Natural killer cell (primary cell): ENCODE data around the gene GART. TPM values are rescaled to one million over a fixed set of nuclear protein-coding genes. Genes with fewer than 3 reads are reported as not detected.
A peak's percentile ranks its signal among the peaks of the same experiment; 100 is the strongest.

ENCODE experiments used
- ATAC-seq, 3 donors: fragments of 150-1000 bp in 2 of 3; fragments of 200-7000 bp in 1 of 3; cut with Tn5 transposase; 1 replicate in 1 of 3; 2 replicates in 2 of 3; pipeline ENCODE4 v1.10.0; 2021; ENCODE audit warnings: mild to moderate bottlenecking in 2 of 3, moderate library complexity in 2 of 3
- DNase-seq, 2 donors: peaks; one replicate each; pipeline versions ENCODE4 v3.0.0 to v3.0.0-alpha.2; 2013 to 2021; ENCODE audit warnings: mixed read lengths in 1 of 2
- H3K27ac ChIP-seq: one replicate; pipeline ENCODE4 v1.5.1; 2013; ENCODE audit warnings: mild to moderate bottlenecking, low read length
- H3K27me3 ChIP-seq: one replicate; pipeline ENCODE4 v1.6.1; 2013; ENCODE audit warnings: low read length; ENCODE audit not compliant: control insufficient read depth, insufficient read depth
- H3K36me3 ChIP-seq: one replicate; pipeline ENCODE4 v1.6.1; 2013; ENCODE audit warnings: low read length; ENCODE audit not compliant: control insufficient read depth, insufficient read depth
- H3K4me1 ChIP-seq: one replicate; pipeline ENCODE4 v1.6.1; 2013; ENCODE audit warnings: low read length; ENCODE audit not compliant: control insufficient read depth, insufficient read depth
- H3K4me3 ChIP-seq: one replicate; pipeline ENCODE4 v1.5.1; 2013; ENCODE audit warnings: low read length
- H3K9me3 ChIP-seq: one replicate; pipeline ENCODE4 v1.6.1; 2013; ENCODE audit warnings: low read length; ENCODE audit not compliant: control insufficient read depth, insufficient read depth
- H3K27ac Mint-ChIP-seq, 2 donors: one replicate each; pipeline ENCODE4 v1.8.0; 2022; ENCODE audit warnings: mild to moderate bottlenecking in 2 of 2, mixed read lengths in 2 of 2, moderate library complexity in 1 of 2
- H3K27me3 Mint-ChIP-seq, 2 donors: one replicate each; pipeline ENCODE4 v1.8.0; 2022; ENCODE audit warnings: low read depth in 2 of 2, mixed read lengths in 2 of 2
- H3K36me3 Mint-ChIP-seq: one replicate; pipeline ENCODE4 v1.8.0; 2022; ENCODE audit warnings: mixed read lengths
- H3K4me1 Mint-ChIP-seq, 2 donors: one replicate each; pipeline ENCODE4 v1.8.0; 2022; ENCODE audit warnings: mixed read lengths in 2 of 2
- H3K4me3 Mint-ChIP-seq: one replicate; pipeline ENCODE4 v1.8.0; 2022; ENCODE audit warnings: mild to moderate bottlenecking, moderate library complexity, mixed read lengths
- H3K9me3 Mint-ChIP-seq, 2 donors: one replicate each; pipeline ENCODE4 v1.8.0; 2022; ENCODE audit warnings: mixed read lengths in 2 of 2
- WGBS: methylation state at CpG from one replicate; pipeline ENCODE4 v1.1.7; 2013; ENCODE audit warnings: missing lambda C conversion rate; ENCODE audit not compliant: insufficient coverage; 5-methylcytosine and 5-hydroxymethylcytosine counted together
- intact Hi-C: fragments of 100-400 bp; cut with micrococcal nuclease; formaldehyde crosslinking; loops from one replicate; pipeline ENCODE4 v1.14.2; 2022
- total RNA-seq, 4 donors: library from RNA; stranded (reverse); fragments of 120-200 nt in 1 of 4; gene quantifications; one replicate each; pipeline versions ENCODE4 v1.2.3 to v1.2.4, GENCODE V29; 2013 to 2022
- TF ChIP-seq, protein P1 (sequence below): fragments of 200-600 bp; IDR thresholded peaks from one replicate; pipeline ENCODE4 v1.8.0; 2022; ENCODE audit warnings: antibody characterized with exemption

GART gene
- total RNA-seq, 3 donors from 2014 or later (not counting 1 experiment from before 2014, with no cell fraction given) = 33.4 to 53.1 (median 34.6) TPM

GRCh38 chr21:33566514-33566913 is 24.6 kb upstream of the GART start:
- no peak overlapping the region for H3K4me3 Mint-ChIP-seq
- H3K9me3 Mint-ChIP-seq = no peaks in the 10 kb centered on the region
- H3K36me3 Mint-ChIP-seq = peaks cover 18% of the 10 kb centered on the region
- Histone ChIP-seq H3K27ac (no peak overlapping the region), H3K36me3 (peaks cover 78% of the 10 kb centered on the region), H3K9me3 (no peaks in the 10 kb centered on the region), H3K4me1 (no peaks in the 10 kb centered on the region), H3K27me3 (no peaks in the 10 kb centered on the region), H3K4me3 (no peak overlapping the region)
- H3K4me1 Mint-ChIP-seq = peaks cover 32 to 35% of the 10 kb centered on the region in 2 donors
- WGBS = 88% methylated on average over 1 of the region's 2 CpGs
- DNase-seq (no peak), ATAC-seq (no peak)
- TF ChIP-seq, protein P1, sequence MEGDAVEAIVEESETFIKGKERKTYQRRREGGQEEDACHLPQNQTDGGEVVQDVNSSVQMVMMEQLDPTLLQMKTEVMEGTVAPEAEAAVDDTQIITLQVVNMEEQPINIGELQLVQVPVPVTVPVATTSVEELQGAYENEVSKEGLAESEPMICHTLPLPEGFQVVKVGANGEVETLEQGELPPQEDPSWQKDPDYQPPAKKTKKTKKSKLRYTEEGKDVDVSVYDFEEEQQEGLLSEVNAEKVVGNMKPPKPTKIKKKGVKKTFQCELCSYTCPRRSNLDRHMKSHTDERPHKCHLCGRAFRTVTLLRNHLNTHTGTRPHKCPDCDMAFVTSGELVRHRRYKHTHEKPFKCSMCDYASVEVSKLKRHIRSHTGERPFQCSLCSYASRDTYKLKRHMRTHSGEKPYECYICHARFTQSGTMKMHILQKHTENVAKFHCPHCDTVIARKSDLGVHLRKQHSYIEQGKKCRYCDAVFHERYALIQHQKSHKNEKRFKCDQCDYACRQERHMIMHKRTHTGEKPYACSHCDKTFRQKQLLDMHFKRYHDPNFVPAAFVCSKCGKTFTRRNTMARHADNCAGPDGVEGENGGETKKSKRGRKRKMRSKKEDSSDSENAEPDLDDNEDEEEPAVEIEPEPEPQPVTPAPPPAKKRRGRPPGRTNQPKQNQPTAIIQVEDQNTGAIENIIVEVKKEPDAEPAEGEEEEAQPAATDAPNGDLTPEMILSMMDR = no peak
- intact Hi-C loops = no loop called here
- peak overlapping the region; percentile 42 to 50 for H3K27ac Mint-ChIP-seq
- H3K27me3 Mint-ChIP-seq = no peaks in the 10 kb centered on the region

DNA sequence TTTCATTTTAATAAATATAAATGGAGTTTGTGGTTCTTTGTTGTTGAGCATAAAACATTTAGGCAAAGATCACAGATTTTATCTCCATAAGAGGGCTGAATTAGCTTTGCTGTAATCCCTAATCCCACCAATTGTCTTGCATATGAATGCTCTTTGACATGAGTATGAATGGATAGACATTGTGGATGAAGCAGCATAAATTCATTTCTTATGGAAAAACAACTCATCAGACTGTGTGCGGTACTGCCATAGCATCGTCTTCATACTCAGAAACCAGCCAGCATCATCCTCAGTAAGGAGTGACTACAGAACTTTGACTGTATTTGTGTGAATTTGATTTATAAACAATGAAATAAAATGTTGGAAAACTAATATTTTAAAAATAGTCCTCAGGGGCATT is 20.5 kb upstream of the GART start:
- no peak overlapping the region for H3K4me3 Mint-ChIP-seq
- intact Hi-C loops = no loop called here
- no peaks in the 10 kb centered on the region for H3K9me3 Mint-ChIP-seq
- H3K27me3 Mint-ChIP-seq = no peaks in the 10 kb centered on the region
- Histone ChIP-seq H3K36me3 (peaks cover 81% of the 10 kb centered on the region), H3K27me3 (no peaks in the 10 kb centered on the region), H3K4me3 (no peak overlapping the region), H3K4me1 (peaks cover under 1% of the 10 kb centered on the region), H3K27ac (no peak overlapping the region), H3K9me3 (no peaks in the 10 kb centered on the region)
- ATAC-seq (no peak), DNase-seq (no peak)
- peaks cover 28% of the 10 kb centered on the region for H3K36me3 Mint-ChIP-seq
- TF ChIP-seq, protein P1 = no peak
- WGBS = no CpG with 5 or more reads among the region's 2 CpGs
- peaks cover 31 to 49% of the 10 kb centered on the region in 2 donors for H3K4me1 Mint-ChIP-seq
- peak overlapping the region in 1 of 2 donors; percentile 74 for H3K27ac Mint-ChIP-seq

- no peak for DNase-seq
- intact Hi-C loops = no loop called here
- H3K4me1 ChIP-seq = peaks cover 4% of the 10 kb centered on the region
- H3K4me3 ChIP-seq = no peak overlapping the region
- Mint-ChIP-seq H3K4me3 (no peak overlapping the region), H3K27ac (peak overlapping the region; percentile 54 to 74), H3K9me3 (no peaks in the 10 kb centered on the region), H3K36me3 (peaks cover 36% of the 10 kb centered on the region), H3K4me1 (peaks cover 41 to 59% of the 10 kb centered on the region in 2 donors), H3K27me3 (no peaks in the 10 kb centered on the region)
- no peaks in the 10 kb centered on the region for H3K9me3 ChIP-seq
- H3K36me3 ChIP-seq = peaks cover 78% of the 10 kb centered on the region
- TF ChIP-seq, protein P1 = no peak
- H3K27ac ChIP-seq = no peak overlapping the region
- no peaks in the 10 kb centered on the region for H3K27me3 ChIP-seq
- WGBS = 100% methylated on average over 1 of the region's 2 CpGs
- no peak for ATAC-seq
These were observed 19.5 kb upstream of the GART start for GRCh38 chr21:33561373-33561772.

GRCh38 chr21:33560965-33561364 is 19.0 kb upstream of the GART start:
- H3K27ac ChIP-seq = no peak overlapping the region
- H3K4me1 ChIP-seq = peaks cover 4% of the 10 kb centered on the region
- H3K4me3 ChIP-seq = no peak overlapping the region
- Mint-ChIP-seq H3K36me3 (peaks cover 36% of the 10 kb centered on the region), H3K4me3 (no peak overlapping the region), H3K27ac (peak overlapping the region; percentile 54 to 74), H3K4me1 (peaks cover 45 to 63% of the 10 kb centered on the region in 2 donors), H3K27me3 (no peaks in the 10 kb centered on the region), H3K9me3 (no peaks in the 10 kb centered on the region)
- DNase-seq (no peak), ATAC-seq (peak in 1 of 3 donors; percentile 4)
- TF ChIP-seq, protein P1 = no peak
- no peaks in the 10 kb centered on the region for H3K27me3 ChIP-seq
- peaks cover 80% of the 10 kb centered on the region for H3K36me3 ChIP-seq
- no peaks in the 10 kb centered on the region for H3K9me3 ChIP-seq
- intact Hi-C loops = no loop called here
